Putamen (tissue), 1 donor: ENCODE results near the gene RMP24.
"Not testable (repeated sequence)": the region's sequence is repeated elsewhere in the genome, so short reads cannot be mapped to it uniquely, and the experiment has no call there.

Source experiments
- DNase-seq: peaks from one replicate; pipeline ENCODE4 v3.0.0-alpha.2; 2016; ENCODE audit warnings: low spot score

Gene RMP24

GRCh38 chr18:35972197-35973000, at the start of gene RMP24:
Gene RMP24 (plus strand): TSS chr18:35972679.
- DNase-seq = peak; percentile 96

- DNase-seq = no peak
Observed at GRCh38 chr18:35923939-35924684, 48.4 kb upstream of the RMP24 start.

- DNase-seq = no peak
Observed at GRCh38 chr18:35926884-35927283, 45.6 kb upstream of the RMP24 start.

- DNase-seq = no peak
Observed at GRCh38 chr18:35927430-35927829, 45.0 kb upstream of the RMP24 start.

- no peak for DNase-seq
Observed at GRCh38 chr18:35933982-35934381, 38.5 kb upstream of the RMP24 start.

- no peak for DNase-seq
Observed at GRCh38 chr18:35934891-35935290, 37.6 kb upstream of the RMP24 start.

GRCh38 chr18:35935805-35936204, 36.7 kb upstream of the RMP24 start:
- no peak for DNase-seq

- no peak for DNase-seq
Observed at GRCh38 chr18:35936951-35937350, 35.5 kb upstream of the RMP24 start.

GRCh38 chr18:35938158-35938557, 34.3 kb upstream of the RMP24 start:
- DNase-seq = no peak

GRCh38 chr18:35938562-35938961, 33.9 kb upstream of the RMP24 start:
- no peak for DNase-seq

GRCh38 chr18:35939138-35939537, 33.3 kb upstream of the RMP24 start:
- DNase-seq = no peak

GRCh38 chr18:35941299-35941698, 31.2 kb upstream of the RMP24 start:
- no peak for DNase-seq

GRCh38 chr18:35942133-35942532, 30.3 kb upstream of the RMP24 start:
- no peak for DNase-seq

GRCh38 chr18:35942661-35943060, 29.8 kb upstream of the RMP24 start:
- no peak for DNase-seq

- DNase-seq = peak; percentile 56
Observed at GRCh38 chr18:35948080-35948479, 24.4 kb upstream of the RMP24 start.

GRCh38 chr18:35949090-35949489, 23.4 kb upstream of the RMP24 start:
- DNase-seq = no peak

GRCh38 chr18:35949903-35950627, 22.4 kb upstream of the RMP24 start:
- peak; percentile 46 for DNase-seq

- DNase-seq = no peak
Observed at GRCh38 chr18:35950628-35950982, 21.9 kb upstream of the RMP24 start.

GRCh38 chr18:35953688-35954087, 18.8 kb upstream of the RMP24 start:
- DNase-seq = no peak

GRCh38 chr18:35956226-35956625, 16.3 kb upstream of the RMP24 start:
- no peak for DNase-seq

GRCh38 chr18:35962320-35962719, 10.2 kb upstream of the RMP24 start:
- DNase-seq = no peak

- DNase-seq = no peak
Observed at GRCh38 chr18:35964319-35964718, 8.2 kb upstream of the RMP24 start.

GRCh38 chr18:35967866-35968265, 4.6 kb upstream of the RMP24 start:
- not testable (repeated sequence) for DNase-seq
